OCI-LY7 (cell line): ENCODE results near the gene PMIS2.

Experiments used
- CTCF ChIP-seq: fragments of 200-600 bp; sonication (generic); conservative IDR thresholded peaks from 2 replicates; pipeline ENCODE4 v1.5.1; 2014; ENCODE audit warnings: mild to moderate bottlenecking, antibody characterized with exemption, low read length, moderate library complexity, mixed read lengths
- EZH2phosphoT487 ChIP-seq: fragments of 200-600 bp; sonication (generic); IDR thresholded peaks from 2 replicates; pipeline ENCODE4 v1.6.1; 2018; ENCODE audit warnings: low read depth, borderline replicate concordance, mild to moderate bottlenecking, mixed run types, antibody characterized with exemption, low read length, moderate library complexity, mixed read lengths

GRCh38 chr19:35601971-35602370 lies 16.0 kb downstream of the PMIS2 start:
- TF ChIP-seq CTCF (no peak), EZH2phosphoT487 (no peak)
